GM23248 (cell line): Measurements from ENCODE around the gene TMEM61.

ENCODE experiments used
- EZH2 ChIP-seq: fragments of 200-600 bp; sonication (generic); IDR thresholded peaks from 2 replicates; pipeline ENCODE4 v1.6.1; 2018; ENCODE audit warnings: antibody characterized with exemption, mild to moderate bottlenecking; ENCODE audit not compliant: insufficient read depth, poor library complexity, severe bottlenecking
- EZH2phosphoT487 ChIP-seq: fragments of 200-600 bp; sonication (generic); IDR thresholded peaks from 2 replicates; pipeline ENCODE4 v1.6.1; 2018; ENCODE audit warnings: antibody characterized with exemption, moderate library complexity, mild to moderate bottlenecking, low read depth; ENCODE audit not compliant: insufficient read depth

DNA sequence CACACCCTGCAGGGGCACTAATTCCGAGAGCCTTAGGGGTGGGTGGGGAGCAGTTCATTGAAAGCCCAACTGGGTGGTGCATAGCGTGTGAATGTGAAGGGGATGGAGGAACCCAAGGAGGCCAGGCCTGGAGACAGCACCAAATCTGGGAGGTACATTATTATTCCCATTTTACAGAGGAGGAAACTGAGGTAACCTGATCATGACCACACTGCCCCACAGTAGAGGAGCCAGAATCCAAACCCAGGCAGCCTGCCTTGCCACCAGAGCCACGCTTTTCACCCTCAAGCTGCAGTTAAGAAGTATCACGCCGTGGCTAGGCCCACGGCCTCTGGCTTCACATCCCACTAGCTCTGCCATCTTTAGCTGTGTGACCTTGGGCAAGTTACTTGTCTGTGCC is 17.7 kb downstream of the TMEM61 start:
- TF ChIP-seq EZH2phosphoT487 (no peak), EZH2 (no peak)
